ENCODE data around the gene CCDC182. TPM values are rescaled to one million over a fixed set of nuclear protein-coding genes. Genes with fewer than 3 reads are reported as not detected.

CCDC182 gene
- total and polyA plus RNA-seq, 2 donors from 2014 or later: not detected

- FAIRE-seq: no peak
- Histone ChIP-seq H3K9me3 (ENCODE audit: control insufficient read depth in 2 of 3, insufficient read depth in 1 of 3, low read length in 3 of 3) (no peaks in the 10 kb centered on the region), H3K9ac (ENCODE audit: low read length in 3 of 3) (no peak overlapping the region), H3K36me3 (ENCODE audit: control insufficient read depth in 2 of 3, insufficient read depth in 3 of 3, low read length in 3 of 3) (no peaks in the 10 kb centered on the region), H3K4me3 (ENCODE audit: low read length in 3 of 3) (no peak overlapping the region), H3K27me3 (ENCODE audit: control insufficient read depth, insufficient read depth, low read length) (no peaks in the 10 kb centered on the region), H3K27ac (ENCODE audit: low read depth in 2 of 2, low read length in 2 of 2) (no peak overlapping the region), H3K4me1 (ENCODE audit: control insufficient read depth in 2 of 3, insufficient read depth in 2 of 3, low read depth in 1 of 3, low read length in 3 of 3) (peaks cover 0 to 5% (median 2%) of the 10 kb centered on the region in 3 donors)
- TF ChIP-seq CTCF (IDR thresholded peaks at IDR 0.05; ENCODE audit: borderline replicate concordance, extremely low read depth, insufficient read depth): no peak
- DNase-seq: no peak
- intact Hi-C loops (cut with DNase I): no loop called here
Observed at GRCh38 chr17:57730026-57730701, 14.9 kb downstream of the CCDC182 start.

- no peak for TF ChIP-seq CTCF (IDR thresholded peaks at IDR 0.05; ENCODE audit: borderline replicate concordance, extremely low read depth, insufficient read depth)
- H3K4me3 ChIP-seq (ENCODE audit: low read length in 3 of 3): no peak overlapping the region
- H3K9me3 ChIP-seq (ENCODE audit: control insufficient read depth in 2 of 3, insufficient read depth in 1 of 3, low read length in 3 of 3): no peaks in the 10 kb centered on the region
- H3K27me3 ChIP-seq (ENCODE audit: control insufficient read depth, insufficient read depth, low read length): no peaks in the 10 kb centered on the region
- no peak overlapping the region for H3K27ac ChIP-seq (ENCODE audit: low read depth in 2 of 2, low read length in 2 of 2)
- H3K36me3 ChIP-seq (ENCODE audit: control insufficient read depth in 2 of 3, insufficient read depth in 3 of 3, low read length in 3 of 3): no peaks in the 10 kb centered on the region
- FAIRE-seq (no peak), DNase-seq (no peak)
- no peak overlapping the region for H3K9ac ChIP-seq (ENCODE audit: low read length in 3 of 3)
- H3K4me1 ChIP-seq (ENCODE audit: control insufficient read depth in 2 of 3, insufficient read depth in 2 of 3, low read depth in 1 of 3, low read length in 3 of 3): peaks cover 0 to 20% (median 12%) of the 10 kb centered on the region in 3 donors
- intact Hi-C loops (cut with DNase I): no loop called here
Observed at GRCh38 chr17:57727630-57728175, 17.4 kb downstream of the CCDC182 start.

- Histone ChIP-seq H3K4me1 (ENCODE audit: control insufficient read depth in 2 of 3, insufficient read depth in 2 of 3, low read depth in 1 of 3, low read length in 3 of 3) (peaks cover 0 to 20% (median 12%) of the 10 kb centered on the region in 3 donors), H3K36me3 (ENCODE audit: control insufficient read depth in 2 of 3, insufficient read depth in 3 of 3, low read length in 3 of 3) (no peaks in the 10 kb centered on the region), H3K4me3 (ENCODE audit: low read length in 3 of 3) (no peak overlapping the region), H3K9me3 (ENCODE audit: control insufficient read depth in 2 of 3, insufficient read depth in 1 of 3, low read length in 3 of 3) (no peaks in the 10 kb centered on the region), H3K27me3 (ENCODE audit: control insufficient read depth, insufficient read depth, low read length) (no peaks in the 10 kb centered on the region), H3K27ac (ENCODE audit: low read depth in 2 of 2, low read length in 2 of 2) (no peak overlapping the region), H3K9ac (ENCODE audit: low read length in 3 of 3) (no peak overlapping the region)
- DNase-seq: no peak
- intact Hi-C loops (cut with DNase I): no loop called here
- TF ChIP-seq CTCF (IDR thresholded peaks at IDR 0.05; ENCODE audit: borderline replicate concordance, extremely low read depth, insufficient read depth): no peak
- no peak for FAIRE-seq
Observed at GRCh38 chr17:57726838-57727237, 18.3 kb downstream of the CCDC182 start.
